WTC11 (cell line): Measurements from ENCODE around the gene TNS3. TPM values are rescaled to one million over a fixed set of nuclear protein-coding genes. Genes with fewer than 3 reads are reported as not detected.

Experiments
- ATAC-seq: fragments of 200-7000 bp; cut with Tn5 transposase; 2 replicates; pipeline ENCODE4 v1.10.0; 2021; ENCODE audit warnings: mild to moderate bottlenecking, moderate library complexity
- CTCF ChIA-PET: fragments of 300-600 bp; sonication (Branson Sonifier 250); formaldehyde crosslinking; loops from one replicate; lab custom pipeline; 2021; ENCODE audit warnings: antibody characterized with exemption; lab: Charles Lee
- POLR2A ChIA-PET: fragments of 350-600 bp; sonication (Branson Sonifier 250); formaldehyde crosslinking; loops from one replicate; lab custom pipeline; 2021; ENCODE audit warnings: antibody characterized with exemption; lab: Charles Lee
- DNase-seq: peaks from one replicate; pipeline ENCODE4 v3.0.0; 2021; ENCODE audit warnings: low spot score
- H3K27ac Mint-ChIP-seq: 2 replicates; pipeline ENCODE4 v1.8.0; 2021; ENCODE audit warnings: mixed read lengths
- H3K27me3 Mint-ChIP-seq: 2 replicates; pipeline ENCODE4 v1.8.0; 2021; ENCODE audit warnings: low read depth, mild to moderate bottlenecking, moderate library complexity, mixed read lengths
- H3K36me3 Mint-ChIP-seq: 2 replicates; pipeline ENCODE4 v1.8.0; 2021; ENCODE audit warnings: mixed read lengths
- H3K4me1 Mint-ChIP-seq: 2 replicates; pipeline ENCODE4 v1.8.0; 2022; ENCODE audit warnings: mixed read lengths
- H3K4me3 Mint-ChIP-seq: 2 replicates; pipeline ENCODE4 v1.8.0; 2021; ENCODE audit warnings: mild to moderate bottlenecking, moderate library complexity, mixed read lengths
- H3K9me3 Mint-ChIP-seq: 2 replicates; pipeline ENCODE4 v1.8.0; 2021; ENCODE audit warnings: mixed read lengths
- AFF4 ChIP-seq: sonication (generic); formaldehyde crosslinking; IDR thresholded peaks from 2 replicates; pipeline ENCODE4 v1.8.1; 2023; ENCODE audit warnings: mild to moderate bottlenecking, missing genetic modification reagents, borderline replicate concordance
- FOXP1 ChIP-seq: sonication (generic); formaldehyde crosslinking; IDR thresholded peaks from 2 replicates; pipeline ENCODE4 v1.8.0; 2022; ENCODE audit warnings: missing genetic modification reagents, mild to moderate bottlenecking, moderate library complexity, borderline replicate concordance
- MAX ChIP-seq: sonication (generic); formaldehyde crosslinking; IDR thresholded peaks from 2 replicates; pipeline ENCODE4 v1.8.0; 2022; ENCODE audit warnings: mild to moderate bottlenecking, missing genetic modification reagents
- MLX ChIP-seq: sonication (generic); formaldehyde crosslinking; IDR thresholded peaks from 2 replicates; pipeline ENCODE4 v1.8.1; 2023; ENCODE audit warnings: mild to moderate bottlenecking, missing genetic modification reagents, moderate library complexity
- NR1H2 ChIP-seq: sonication (generic); formaldehyde crosslinking; IDR thresholded peaks from 2 replicates; pipeline ENCODE4 v1.9.0; 2021; ENCODE audit warnings: mild to moderate bottlenecking, moderate library complexity, missing genetic modification reagents
- NR2C2 ChIP-seq: sonication (generic); formaldehyde crosslinking; IDR thresholded peaks from 2 replicates; pipeline ENCODE4 v1.8.0; 2022; ENCODE audit warnings: mild to moderate bottlenecking, missing genetic modification reagents
- SMAD3 ChIP-seq: sonication (generic); formaldehyde crosslinking; IDR thresholded peaks from 2 replicates; pipeline ENCODE4 v1.8.0; 2022; ENCODE audit warnings: missing genetic modification reagents, mild to moderate bottlenecking, borderline replicate concordance
- SMAD4 ChIP-seq: sonication (generic); formaldehyde crosslinking; IDR thresholded peaks from 2 replicates; pipeline ENCODE4 v1.8.0; 2022; ENCODE audit warnings: mild to moderate bottlenecking, missing genetic modification reagents
- TCF7 ChIP-seq: sonication (generic); formaldehyde crosslinking; IDR thresholded peaks from 2 replicates; pipeline ENCODE4 v1.8.0; 2022; ENCODE audit warnings: mild to moderate bottlenecking, low read depth, missing genetic modification reagents, moderate library complexity
- TEAD4 ChIP-seq: sonication (generic); formaldehyde crosslinking; IDR thresholded peaks from 2 replicates; pipeline ENCODE4 v1.8.0; 2022; ENCODE audit warnings: mild to moderate bottlenecking, missing genetic modification reagents
- USF1 ChIP-seq: sonication (generic); formaldehyde crosslinking; IDR thresholded peaks from 2 replicates; pipeline ENCODE4 v1.8.0; 2022; ENCODE audit warnings: mild to moderate bottlenecking, missing genetic modification reagents
- ZNF232 ChIP-seq: sonication (generic); formaldehyde crosslinking; IDR thresholded peaks from 2 replicates; pipeline ENCODE4 v1.8.0; 2022; ENCODE audit warnings: mild to moderate bottlenecking, missing genetic modification reagents
- ZNF396 ChIP-seq: fragments of 250-450 bp; sonication (Bioruptor Pico); IDR thresholded peaks from 2 replicates; pipeline ENCODE4 v1.8.0; 2021; ENCODE audit warnings: mild to moderate bottlenecking, moderate library complexity, borderline replicate concordance
- ZNF671 ChIP-seq: fragments of 250-450 bp; sonication (Bioruptor Pico); IDR thresholded peaks from 2 replicates; pipeline ENCODE4 v1.8.0; 2021; ENCODE audit warnings: mild to moderate bottlenecking
- total RNA-seq: library from RNA; stranded (reverse); gene quantifications from 3 replicates; pipeline ENCODE4 v1.2.3, GENCODE V29; 2021
- TF ChIP-seq, protein P1 (sequence below): fragments of 250-450 bp; sonication (Bioruptor Pico); IDR thresholded peaks from 2 replicates; pipeline ENCODE4 v1.9.0; 2021; ENCODE audit warnings: mild to moderate bottlenecking
- TF ChIP-seq, protein P2 (sequence below): sonication (generic); formaldehyde crosslinking; IDR thresholded peaks from 2 replicates; pipeline ENCODE4 v1.8.1; 2023; ENCODE audit warnings: mild to moderate bottlenecking, missing genetic modification reagents
- TF ChIP-seq, protein P3 (sequence below): fragments of 250-450 bp; sonication (Bioruptor Pico); IDR thresholded peaks from 2 replicates; pipeline ENCODE4 v1.9.0; 2021; ENCODE audit warnings: moderate library complexity, mild to moderate bottlenecking, inconsistent platforms, borderline replicate concordance
- TF ChIP-seq, protein P4 (sequence below): sonication (generic); formaldehyde crosslinking; IDR thresholded peaks from 2 replicates; pipeline ENCODE4 v1.8.1; 2023; ENCODE audit warnings: mild to moderate bottlenecking, missing genetic modification reagents, moderate library complexity

Gene TNS3
- total RNA-seq, 1 experiment from 2014 or later, result 37.7 TPM

- Mint-ChIP-seq H3K4me3 (no peak overlapping the region), H3K9me3 (no peaks in the 10 kb centered on the region), H3K27ac (no peak overlapping the region), H3K36me3 (no peaks in the 10 kb centered on the region), H3K27me3 (peaks cover 2% of the 10 kb centered on the region; the same call in 1 of the 2 replicates), H3K4me1 (peaks cover 7% of the 10 kb centered on the region)
- ATAC-seq, result no peak
- TF ChIP-seq FOXP1 (CRISPR knock-in tag) (no peak), MAX (CRISPR knock-in tag) (no peak), NR2C2 (CRISPR knock-in tag) (no peak), ZNF232 (CRISPR knock-in tag) (no peak), ZNF396 (CRISPR knock-in tag) (no peak), AFF4 (CRISPR knock-in tag) (no peak), MLX (no peak), NR1H2 (no peak), SMAD3 (no peak), TCF7 (no peak), USF1 (no peak), SMAD4 (CRISPR knock-in tag) (no peak)
- TF ChIP-seq, protein P1, sequence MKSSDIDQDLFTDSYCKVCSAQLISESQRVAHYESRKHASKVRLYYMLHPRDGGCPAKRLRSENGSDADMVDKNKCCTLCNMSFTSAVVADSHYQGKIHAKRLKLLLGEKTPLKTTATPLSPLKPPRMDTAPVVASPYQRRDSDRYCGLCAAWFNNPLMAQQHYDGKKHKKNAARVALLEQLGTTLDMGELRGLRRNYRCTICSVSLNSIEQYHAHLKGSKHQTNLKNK (CRISPR knock-in tag), result no peak
- TF ChIP-seq, protein P2, sequence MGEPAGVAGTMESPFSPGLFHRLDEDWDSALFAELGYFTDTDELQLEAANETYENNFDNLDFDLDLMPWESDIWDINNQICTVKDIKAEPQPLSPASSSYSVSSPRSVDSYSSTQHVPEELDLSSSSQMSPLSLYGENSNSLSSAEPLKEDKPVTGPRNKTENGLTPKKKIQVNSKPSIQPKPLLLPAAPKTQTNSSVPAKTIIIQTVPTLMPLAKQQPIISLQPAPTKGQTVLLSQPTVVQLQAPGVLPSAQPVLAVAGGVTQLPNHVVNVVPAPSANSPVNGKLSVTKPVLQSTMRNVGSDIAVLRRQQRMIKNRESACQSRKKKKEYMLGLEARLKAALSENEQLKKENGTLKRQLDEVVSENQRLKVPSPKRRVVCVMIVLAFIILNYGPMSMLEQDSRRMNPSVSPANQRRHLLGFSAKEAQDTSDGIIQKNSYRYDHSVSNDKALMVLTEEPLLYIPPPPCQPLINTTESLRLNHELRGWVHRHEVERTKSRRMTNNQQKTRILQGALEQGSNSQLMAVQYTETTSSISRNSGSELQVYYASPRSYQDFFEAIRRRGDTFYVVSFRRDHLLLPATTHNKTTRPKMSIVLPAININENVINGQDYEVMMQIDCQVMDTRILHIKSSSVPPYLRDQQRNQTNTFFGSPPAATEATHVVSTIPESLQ (CRISPR knock-in tag), result no peak
- TF ChIP-seq, protein P3, sequence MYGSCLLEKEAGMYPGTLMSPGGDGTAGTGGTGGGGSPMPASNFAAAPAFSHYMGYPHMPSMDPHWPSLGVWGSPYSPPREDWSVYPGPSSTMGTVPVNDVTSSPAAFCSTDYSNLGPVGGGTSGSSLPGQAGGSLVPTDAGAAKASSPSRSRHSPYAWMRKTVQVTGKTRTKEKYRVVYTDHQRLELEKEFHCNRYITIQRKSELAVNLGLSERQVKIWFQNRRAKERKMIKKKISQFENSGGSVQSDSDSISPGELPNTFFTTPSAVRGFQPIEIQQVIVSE (CRISPR knock-in tag), result no peak
- TF ChIP-seq, protein P4, sequence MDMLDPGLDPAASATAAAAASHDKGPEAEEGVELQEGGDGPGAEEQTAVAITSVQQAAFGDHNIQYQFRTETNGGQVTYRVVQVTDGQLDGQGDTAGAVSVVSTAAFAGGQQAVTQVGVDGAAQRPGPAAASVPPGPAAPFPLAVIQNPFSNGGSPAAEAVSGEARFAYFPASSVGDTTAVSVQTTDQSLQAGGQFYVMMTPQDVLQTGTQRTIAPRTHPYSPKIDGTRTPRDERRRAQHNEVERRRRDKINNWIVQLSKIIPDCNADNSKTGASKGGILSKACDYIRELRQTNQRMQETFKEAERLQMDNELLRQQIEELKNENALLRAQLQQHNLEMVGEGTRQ (CRISPR knock-in tag), result no peak
- ChIA-PET CTCF (no interaction called here), POLR2A (no interaction called here)
- no peak for DNase-seq
These were observed 35.2 kb upstream of the TNS3 start for GRCh38 chr7:47617131-47617530.

- H3K36me3 Mint-ChIP-seq, result no peaks in the 10 kb centered on the region
- no peaks in the 10 kb centered on the region for H3K27me3 Mint-ChIP-seq
- ChIA-PET CTCF (interaction anchor here (1.5 kb wide), 1 partner anchor 179 kb away, joined by 3 read pairs; no protein-coding TSS in a partner anchor), POLR2A (interaction anchor here (0.5 kb wide), 1 partner anchor 760 kb away, joined by 5 read pairs; no protein-coding TSS in a partner anchor)
- DNase-seq, result no peak
- no peak; the same call in 1 of the 2 replicates for ATAC-seq
- no peak overlapping the region for H3K27ac Mint-ChIP-seq
- TF ChIP-seq ZNF671 (CRISPR knock-in tag) (no peak), TEAD4 (CRISPR knock-in tag) (no peak)
- no peaks in the 10 kb centered on the region for H3K9me3 Mint-ChIP-seq
- no peaks in the 10 kb centered on the region for H3K4me1 Mint-ChIP-seq
- no peak overlapping the region for H3K4me3 Mint-ChIP-seq
These were observed 32.5 kb upstream of the TNS3 start for GRCh38 chr7:47614450-47614849.
